Left lung (tissue), 10 donors: ENCODE results near the gene SWAP70. TPM values are rescaled to one million over a fixed set of nuclear protein-coding genes. Genes with fewer than 3 reads are reported as not detected.
A peak's percentile ranks its signal among the peaks of the same experiment; 100 is the strongest.

ENCODE experiments used
- ATAC-seq: fragments of 200-7000 bp; cut with Tn5 transposase; one replicate; pipeline ENCODE4 v1.9.1; 2020; ENCODE audit warnings: moderate library complexity
- DNase-seq, 4 donors: peaks; one replicate each; pipeline ENCODE4 v3.0.0-alpha.2; 2013 to 2020
- H3K27ac ChIP-seq, 2 donors: fragments of 200-600 bp; sonication (generic) in 1 of 2; one replicate each; pipeline versions ENCODE4 v1.5.0 to v1.8.0; 2020 to 2021
- H3K27me3 ChIP-seq, 2 donors: fragments of 200-600 bp; sonication (generic) in 1 of 2; one replicate each; pipeline versions ENCODE4 v1.5.0 to v1.8.0; 2020 to 2021
- H3K36me3 ChIP-seq, 2 donors: fragments of 200-600 bp; sonication (generic) in 1 of 2; one replicate each; pipeline versions ENCODE4 v1.5.0 to v1.8.0; 2020 to 2021
- H3K4me1 ChIP-seq, 2 donors: fragments of 200-600 bp; one replicate each; pipeline ENCODE4 v1.8.0; 2021
- H3K4me3 ChIP-seq, 2 donors: fragments of 200-600 bp; sonication (generic) in 1 of 2; one replicate each; pipeline versions ENCODE4 v1.5.0 to v1.8.0; 2020 to 2021; ENCODE audit warnings: mild to moderate bottlenecking in 1 of 2
- H3K9me3 ChIP-seq, 2 donors: fragments of 200-600 bp; sonication (generic) in 1 of 2; one replicate each; pipeline versions ENCODE4 v1.5.0 to v1.8.0; 2020 to 2021
- CTCF ChIP-seq, 2 donors: fragments of 200-600 bp; sonication (generic) in 1 of 2; IDR thresholded peaks; one replicate each; pipeline versions ENCODE4 v1.5.0 to v1.8.0; 2021; ENCODE audit warnings: antibody characterized with exemption in 2 of 2
- intact Hi-C, 2 donors: fragments of 100-400 bp; cut with DNase I; formaldehyde crosslinking; loops; one replicate each; pipeline versions ENCODE4 v1.11.2 to v1.14.2; 2022
- polyA plus RNA-seq, 6 donors: library from polyadenylated mRNA; unstranded; fragments of 120-200 nt; gene quantifications; one replicate each; pipeline ENCODE4 v1.2.1, GENCODE V29; 2013; ENCODE audit not compliant: insufficient read length in 6 of 6
- total RNA-seq, 2 donors: library from RNA; stranded (reverse); fragmentation: NEBNext Ultra II Directional; extraction: Animal tissue kit (Norgen Biotek cat#: 25700); gene quantifications; one replicate each; pipeline ENCODE4 v1.2.1, GENCODE V29; 2021
- donor health status: DM: no; HTN: yes; CAD: no.
- donor health status: DM: no; HTN: no; CAD: no.

The SWAP70 gene
- total and polyA plus RNA-seq, 8 donors, result 20.5 to 50.8 (median 26.1) TPM

DNA sequence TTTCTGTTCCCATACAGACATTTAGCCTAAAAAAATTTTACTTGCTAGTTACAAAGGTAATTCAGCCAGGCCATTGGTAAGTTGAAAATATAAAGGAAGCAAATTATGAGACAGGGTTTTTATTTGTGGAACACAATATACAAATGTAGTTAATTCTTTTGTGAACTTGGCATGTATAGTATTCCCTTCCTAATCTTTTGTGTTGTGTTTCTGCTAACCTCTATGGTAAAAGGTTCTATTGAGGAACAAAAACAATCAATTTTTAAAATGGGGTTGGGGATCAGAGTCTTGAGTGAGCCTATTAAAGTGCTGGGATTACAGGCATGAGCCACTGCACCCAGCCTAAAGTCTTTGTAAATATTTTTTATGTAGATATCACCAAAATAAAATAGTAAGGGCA is 14.1 kb downstream of the SWAP70 start:
- no peaks in the 10 kb centered on the region for H3K27me3 ChIP-seq
- H3K36me3 ChIP-seq, result no peaks in the 10 kb centered on the region
- no peak overlapping the region for H3K4me3 ChIP-seq
- no peak overlapping the region for H3K27ac ChIP-seq
- ATAC-seq, result no peak
- intact Hi-C loops, result no loop called here
- no peaks in the 10 kb centered on the region for H3K9me3 ChIP-seq
- H3K4me1 ChIP-seq, result peaks cover 0 to 56% of the 10 kb centered on the region in 2 donors
- no peak for DNase-seq
- TF ChIP-seq CTCF (IDR thresholded peaks at IDR 0.05), result no peak

DNA sequence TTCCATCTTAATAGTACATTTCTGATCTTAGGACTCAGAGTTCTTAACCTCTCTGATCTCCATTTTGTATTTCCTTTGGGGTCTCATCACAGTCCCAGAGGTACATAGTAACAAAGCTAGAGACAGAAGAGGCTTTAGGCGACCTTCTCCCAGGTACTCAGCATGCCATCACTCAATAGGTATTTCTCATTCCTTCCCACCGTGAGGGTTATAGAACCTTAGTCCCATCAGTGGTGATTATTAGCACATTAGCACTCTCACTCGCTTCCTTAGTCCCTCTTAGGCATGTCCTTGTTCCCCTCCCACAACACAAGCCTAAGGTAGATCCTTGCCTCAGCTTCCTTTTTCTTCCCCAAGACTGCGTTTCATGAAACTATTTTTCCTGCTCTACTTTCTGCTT is 14.7 kb downstream of the SWAP70 start:
- no peaks in the 10 kb centered on the region for H3K27me3 ChIP-seq
- peaks cover 0 to 53% of the 10 kb centered on the region in 2 donors for H3K4me1 ChIP-seq
- no peaks in the 10 kb centered on the region for H3K9me3 ChIP-seq
- intact Hi-C loops, result no loop called here
- no peak for ATAC-seq
- no peak for TF ChIP-seq CTCF (IDR thresholded peaks at IDR 0.05)
- no peaks in the 10 kb centered on the region for H3K36me3 ChIP-seq
- no peak overlapping the region for H3K4me3 ChIP-seq
- no peak overlapping the region for H3K27ac ChIP-seq
- DNase-seq, result no peak

- Histone ChIP-seq H3K36me3 (no peaks in the 10 kb centered on the region), H3K27me3 (no peaks in the 10 kb centered on the region), H3K4me1 (peaks cover 0 to 47% of the 10 kb centered on the region in 2 donors), H3K4me3 (no peak overlapping the region), H3K27ac (no peak overlapping the region), H3K9me3 (no peaks in the 10 kb centered on the region)
- ATAC-seq, result no peak
- TF ChIP-seq CTCF (IDR thresholded peaks at IDR 0.05), result no peak
- intact Hi-C loops, result no loop called here
- DNase-seq, result no peak
These were observed 16.2 kb downstream of the SWAP70 start for GRCh38 chr11:9680028-9680427.

DNA sequence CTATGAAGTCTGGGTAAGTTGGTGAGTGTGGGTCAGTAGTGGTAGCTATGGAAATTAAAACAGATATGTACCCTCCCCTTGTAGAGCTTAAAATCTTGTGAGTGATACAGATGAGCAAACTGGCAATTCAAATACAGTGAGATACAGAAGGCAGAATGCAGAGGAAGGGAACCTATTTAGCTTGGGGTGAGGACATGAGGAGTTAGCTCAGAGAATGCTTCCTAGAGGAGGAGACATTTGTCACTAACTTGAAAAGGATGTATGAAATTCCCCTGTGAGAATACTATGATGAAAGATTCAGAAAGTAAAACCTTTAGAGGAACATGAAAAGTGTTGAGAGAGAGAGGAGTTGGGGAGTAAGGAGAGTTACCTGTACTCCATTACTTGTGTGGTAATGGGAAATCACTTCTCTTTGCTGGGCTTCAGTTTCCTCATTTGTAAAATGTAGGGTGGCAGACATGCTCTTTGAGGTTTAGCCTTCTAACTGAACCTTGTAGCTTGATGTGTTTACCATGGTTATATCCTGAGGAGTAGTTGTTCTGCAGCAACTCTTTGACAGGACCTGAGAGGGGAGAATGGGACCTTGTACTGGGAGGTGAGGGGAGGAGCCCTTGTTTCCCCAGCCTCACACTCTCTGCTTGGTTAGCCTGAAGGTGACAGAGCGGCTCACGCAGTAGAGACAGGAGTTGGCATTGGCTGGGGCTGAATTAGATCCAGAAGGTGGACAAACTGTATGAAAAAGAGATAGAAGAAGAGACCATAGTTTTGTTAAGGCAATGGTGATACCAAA is 17.9 kb downstream of the SWAP70 start:
- no peak overlapping the region for H3K4me3 ChIP-seq
- no peak for ATAC-seq
- peaks cover 0 to 42% of the 10 kb centered on the region in 2 donors for H3K4me1 ChIP-seq
- no peaks in the 10 kb centered on the region for H3K9me3 ChIP-seq
- H3K36me3 ChIP-seq, result peaks cover 0 to 5% of the 10 kb centered on the region in 2 donors
- H3K27ac ChIP-seq, result no peak overlapping the region
- no peak for DNase-seq
- TF ChIP-seq CTCF (IDR thresholded peaks at IDR 0.05), result no peak
- H3K27me3 ChIP-seq, result no peaks in the 10 kb centered on the region
- intact Hi-C loops, result no loop called here

GRCh38 chr11:9687711-9688477 is 24.0 kb downstream of the SWAP70 start:
- no peak for TF ChIP-seq CTCF (IDR thresholded peaks at IDR 0.05)
- ATAC-seq (no peak), DNase-seq (peak in 1 of 4 donors; percentile 46)
- intact Hi-C loops, result no loop called here
- Histone ChIP-seq H3K27ac (peak overlapping the region; percentile 76 to 82), H3K36me3 (peaks cover 0 to 5% of the 10 kb centered on the region in 2 donors), H3K4me3 (no peak overlapping the region), H3K9me3 (no peaks in the 10 kb centered on the region), H3K4me1 (peaks cover 25 to 61% of the 10 kb centered on the region in 2 donors), H3K27me3 (no peaks in the 10 kb centered on the region)
